IPS-15b (cell line): ENCODE measurements around the gene CHSY1.

Experiments used
- H3K27me3 ChIP-seq: one replicate; pipeline ENCODE4 v1.6.1; 2013; ENCODE audit warnings: low read length; ENCODE audit not compliant: control insufficient read depth, insufficient read depth
- H3K36me3 ChIP-seq: one replicate; pipeline ENCODE4 v1.6.1; 2013; ENCODE audit warnings: low read length; ENCODE audit not compliant: control insufficient read depth, insufficient read depth
- H3K4me1 ChIP-seq: one replicate; pipeline ENCODE4 v1.6.1; 2013; ENCODE audit warnings: mild to moderate bottlenecking, low read length; ENCODE audit not compliant: control insufficient read depth, insufficient read depth
- H3K4me3 ChIP-seq: one replicate; pipeline ENCODE4 v1.5.1; 2013; ENCODE audit warnings: low read depth, low read length
- H3K9ac ChIP-seq: one replicate; pipeline ENCODE4 v1.6.1; 2013; ENCODE audit warnings: low read depth, mild to moderate bottlenecking, low read length
- H3K9me3 ChIP-seq: one replicate; pipeline ENCODE4 v1.6.1; 2013; ENCODE audit warnings: mild to moderate bottlenecking, low read length; ENCODE audit not compliant: control insufficient read depth, insufficient read depth

Gene CHSY1

GRCh38 chr15:101280007-101280406 is 28.2 kb upstream of the CHSY1 start:
- Histone ChIP-seq H3K9me3 (no peaks in the 10 kb centered on the region), H3K9ac (no peak overlapping the region), H3K36me3 (peaks cover 19% of the 10 kb centered on the region), H3K4me1 (peaks cover 4% of the 10 kb centered on the region), H3K4me3 (no peak overlapping the region), H3K27me3 (no peaks in the 10 kb centered on the region)

GRCh38 chr15:101277943-101278564 is 26.2 kb upstream of the CHSY1 start:
- Histone ChIP-seq H3K4me3 (peak overlapping the region; percentile 78), H3K27me3 (no peaks in the 10 kb centered on the region), H3K4me1 (peaks cover 4% of the 10 kb centered on the region), H3K9ac (peak overlapping the region; percentile 65), H3K9me3 (no peaks in the 10 kb centered on the region), H3K36me3 (peaks cover 25% of the 10 kb centered on the region)

- H3K36me3 ChIP-seq: peaks cover 30% of the 10 kb centered on the region
- no peaks in the 10 kb centered on the region for H3K27me3 ChIP-seq
- no peaks in the 10 kb centered on the region for H3K9me3 ChIP-seq
- H3K9ac ChIP-seq: peak within 1 kb of the TSS; percentile 83
- H3K4me3 ChIP-seq: peak within 1 kb of the TSS; percentile 95
- H3K4me1 ChIP-seq: peaks cover 4% of the 10 kb centered on the region
Measured at GRCh38 chr15:101277038-101277822, 25.4 kb upstream of the CHSY1 start, which contains the start of gene SELENOS. Gene SELENOS, minus strand, starts transcription at chr15:101277485. Its CDS starts 68 bp downstream, at chr15:101277417.

GRCh38 chr15:101276501-101277037 is 24.7 kb upstream of the CHSY1 start:
- Histone ChIP-seq H3K4me1 (peaks cover 4% of the 10 kb centered on the region), H3K9me3 (no peaks in the 10 kb centered on the region), H3K9ac (peak overlapping the region; percentile 83), H3K4me3 (peak overlapping the region; percentile 95), H3K36me3 (peaks cover 28% of the 10 kb centered on the region), H3K27me3 (no peaks in the 10 kb centered on the region)

GRCh38 chr15:101275018-101275417 is 23.2 kb upstream of the CHSY1 start:
- peaks cover 29% of the 10 kb centered on the region for H3K36me3 ChIP-seq
- no peak overlapping the region for H3K4me3 ChIP-seq
- no peaks in the 10 kb centered on the region for H3K27me3 ChIP-seq
- H3K9ac ChIP-seq: no peak overlapping the region
- H3K9me3 ChIP-seq: no peaks in the 10 kb centered on the region
- peaks cover 4% of the 10 kb centered on the region for H3K4me1 ChIP-seq

GRCh38 chr15:101273534-101273933 is 21.7 kb upstream of the CHSY1 start:
- peaks cover 32% of the 10 kb centered on the region for H3K36me3 ChIP-seq
- peaks cover 4% of the 10 kb centered on the region for H3K4me1 ChIP-seq
- no peaks in the 10 kb centered on the region for H3K9me3 ChIP-seq
- H3K9ac ChIP-seq: no peak overlapping the region
- no peak overlapping the region for H3K4me3 ChIP-seq
- no peaks in the 10 kb centered on the region for H3K27me3 ChIP-seq

GRCh38 chr15:101272584-101272983 is 20.7 kb upstream of the CHSY1 start:
- Histone ChIP-seq H3K36me3 (peaks cover 32% of the 10 kb centered on the region), H3K4me3 (no peak overlapping the region), H3K4me1 (no peaks in the 10 kb centered on the region), H3K9me3 (no peaks in the 10 kb centered on the region), H3K9ac (no peak overlapping the region), H3K27me3 (no peaks in the 10 kb centered on the region)

- no peaks in the 10 kb centered on the region for H3K9me3 ChIP-seq
- no peaks in the 10 kb centered on the region for H3K27me3 ChIP-seq
- peaks cover 35% of the 10 kb centered on the region for H3K36me3 ChIP-seq
- no peaks in the 10 kb centered on the region for H3K4me1 ChIP-seq
- H3K4me3 ChIP-seq: no peak overlapping the region
- H3K9ac ChIP-seq: no peak overlapping the region
Measured at GRCh38 chr15:101269479-101270223, 17.8 kb upstream of the CHSY1 start.

- no peak overlapping the region for H3K4me3 ChIP-seq
- no peaks in the 10 kb centered on the region for H3K9me3 ChIP-seq
- no peak overlapping the region for H3K9ac ChIP-seq
- no peaks in the 10 kb centered on the region for H3K27me3 ChIP-seq
- peaks cover 23% of the 10 kb centered on the region for H3K36me3 ChIP-seq
- no peaks in the 10 kb centered on the region for H3K4me1 ChIP-seq
Measured at GRCh38 chr15:101267320-101268104, 15.7 kb upstream of the CHSY1 start.

- Histone ChIP-seq H3K4me1 (no peaks in the 10 kb centered on the region), H3K36me3 (peaks cover 18% of the 10 kb centered on the region), H3K9ac (no peak overlapping the region), H3K27me3 (no peaks in the 10 kb centered on the region), H3K9me3 (no peaks in the 10 kb centered on the region), H3K4me3 (no peak overlapping the region)
Measured at GRCh38 chr15:101266787-101267186, 14.9 kb upstream of the CHSY1 start.

- H3K36me3 ChIP-seq: peaks cover 13% of the 10 kb centered on the region
- no peak overlapping the region for H3K9ac ChIP-seq
- H3K4me1 ChIP-seq: no peaks in the 10 kb centered on the region
- H3K27me3 ChIP-seq: no peaks in the 10 kb centered on the region
- H3K9me3 ChIP-seq: no peaks in the 10 kb centered on the region
- H3K4me3 ChIP-seq: no peak overlapping the region
Measured at GRCh38 chr15:101266034-101266433, 14.2 kb upstream of the CHSY1 start.
